Stimulated activated CD8-positive, alpha-beta memory T cell treated with anti-CD3 and anti-CD28 coated beads, Interleukin-4, amount 100 ng/mL, for 48 hours (primary cell): ENCODE data around the gene B3GAT2.
A peak's percentile ranks its signal among the peaks of the same experiment; 100 is the strongest.

Experiments used
- DNase-seq: peaks from one replicate; pipeline ENCODE4 v3.0.0-alpha.2; 2020

Gene B3GAT2

GRCh38 chr6:70894001-70894400 is 62.9 kb downstream of the B3GAT2 start:
- no peak for DNase-seq

- no peak for DNase-seq
Observed at GRCh38 chr6:70889270-70889669, 67.6 kb downstream of the B3GAT2 start.

GRCh38 chr6:70886661-70887060 is 70.2 kb downstream of the B3GAT2 start:
- no peak for DNase-seq

GRCh38 chr6:70886071-70886470 is 70.8 kb downstream of the B3GAT2 start:
- no peak for DNase-seq

- DNase-seq, result peak; percentile 70
Observed at GRCh38 chr6:70884074-70884983, 72.5 kb downstream of the B3GAT2 start.

- no peak for DNase-seq
Observed at GRCh38 chr6:70879496-70879895, 77.4 kb downstream of the B3GAT2 start.

- DNase-seq, result no peak
Observed at GRCh38 chr6:70874181-70874913, 82.5 kb downstream of the B3GAT2 start.

- DNase-seq, result no peak
Observed at GRCh38 chr6:70872469-70872868, 84.4 kb downstream of the B3GAT2 start.

GRCh38 chr6:70864401-70864800 is 92.5 kb downstream of the B3GAT2 start:
- no peak for DNase-seq

GRCh38 chr6:70863343-70863742 is 93.5 kb downstream of the B3GAT2 start:
- no peak for DNase-seq

GRCh38 chr6:70860920-70861319 is 95.9 kb downstream of the B3GAT2 start:
- no peak for DNase-seq

- DNase-seq, result no peak
Observed at GRCh38 chr6:70860045-70860444, 96.8 kb downstream of the B3GAT2 start.

- DNase-seq, result no peak
Observed at GRCh38 chr6:70857387-70858077, 99.3 kb downstream of the B3GAT2 start.

- DNase-seq, result no peak
Observed at GRCh38 chr6:70852667-70853246, 104.1 kb downstream of the B3GAT2 start.

GRCh38 chr6:70849348-70850069 is 107.4 kb downstream of the B3GAT2 start:
- DNase-seq, result no peak

GRCh38 chr6:70847106-70848084 is 109.5 kb downstream of the B3GAT2 start:
- no peak for DNase-seq

GRCh38 chr6:70846207-70846835 is 110.5 kb downstream of the B3GAT2 start:
- no peak for DNase-seq

GRCh38 chr6:70844301-70844700 is 112.6 kb downstream of the B3GAT2 start:
- DNase-seq, result no peak

- no peak for DNase-seq
Observed at GRCh38 chr6:70843328-70843918, 113.4 kb downstream of the B3GAT2 start.

GRCh38 chr6:70842541-70842940 is 114.3 kb downstream of the B3GAT2 start:
- no peak for DNase-seq
